Mesendoderm (in vitro differentiated cells): Measurements from ENCODE around the gene EFHC2.
A peak's percentile ranks its signal among the peaks of the same experiment; 100 is the strongest.
"Not testable (repeated sequence)": the region's sequence is repeated elsewhere in the genome, so short reads cannot be mapped to it uniquely, and the experiment has no call there.

ENCODE experiments used
- DNase-seq: peaks from one replicate; pipeline ENCODE4 v3.0.0; 2013
- H2AK5ac ChIP-seq: 2 replicates; pipeline ENCODE4 v1.6.1; 2013; ENCODE audit warnings: low read length, inconsistent platforms
- H2BK120ac ChIP-seq: 2 replicates; pipeline ENCODE4 v1.6.1; 2013; ENCODE audit warnings: low read depth, mild to moderate bottlenecking, low read length, moderate library complexity, mixed read lengths
- H2BK15ac ChIP-seq: replicated peaks from 2 replicates; pipeline ENCODE4 v1.6.1; 2013; ENCODE audit warnings: low read depth, mild to moderate bottlenecking, moderate library complexity
- H2BK5ac ChIP-seq: 2 replicates; pipeline ENCODE4 v1.6.1; 2013; ENCODE audit warnings: low read length, inconsistent platforms
- H3K18ac ChIP-seq: 2 replicates; pipeline ENCODE4 v1.6.1; 2013; ENCODE audit warnings: mild to moderate bottlenecking, low read length, mixed read lengths
- H3K23ac ChIP-seq: one replicate; pipeline ENCODE4 v1.6.1; 2013; ENCODE audit warnings: low read length
- H3K27ac ChIP-seq: 2 replicates; pipeline ENCODE4 v1.5.1; 2013; ENCODE audit warnings: low read depth, mild to moderate bottlenecking, inconsistent platforms, low read length, moderate library complexity
- H3K27me3 ChIP-seq: 2 replicates; pipeline ENCODE4 v1.6.1; 2013; ENCODE audit warnings: low read length, control low read depth, mild to moderate bottlenecking, inconsistent platforms; ENCODE audit not compliant: insufficient read depth, poor library complexity
- H3K36me3 ChIP-seq: 2 replicates; pipeline ENCODE4 v1.6.1; 2013; ENCODE audit warnings: low read length, inconsistent platforms; ENCODE audit not compliant: control insufficient read depth, insufficient read depth
- H3K4ac ChIP-seq: one replicate; pipeline ENCODE4 v1.6.1; 2013; ENCODE audit warnings: low read depth, mild to moderate bottlenecking, low read length, moderate library complexity
- H3K4me1 ChIP-seq: 2 replicates; pipeline ENCODE4 v1.6.1; 2013; ENCODE audit warnings: low read depth, low read length, inconsistent platforms; ENCODE audit not compliant: control insufficient read depth
- H3K4me2 ChIP-seq: 2 replicates; pipeline ENCODE4 v1.6.1; 2013; ENCODE audit warnings: low read length
- H3K4me3 ChIP-seq: 2 replicates; pipeline ENCODE4 v1.5.1; 2013; ENCODE audit warnings: mild to moderate bottlenecking, low read length
- H3K56ac ChIP-seq: one replicate; pipeline ENCODE4 v1.6.1; 2013; ENCODE audit warnings: low read length
- H3K79me1 ChIP-seq: 2 replicates; pipeline ENCODE4 v1.6.1; 2013; ENCODE audit warnings: low read length, inconsistent platforms
- H3K79me2 ChIP-seq: 2 replicates; pipeline ENCODE4 v1.6.1; 2013; ENCODE audit warnings: mild to moderate bottlenecking, low read length; ENCODE audit not compliant: control insufficient read depth, insufficient read depth
- H3K9ac ChIP-seq: 2 replicates; pipeline ENCODE4 v1.6.1; 2013; ENCODE audit warnings: low read length, inconsistent platforms
- H4K5ac ChIP-seq: one replicate; pipeline ENCODE4 v1.6.1; 2013; ENCODE audit warnings: low read length
- H4K8ac ChIP-seq: one replicate; pipeline ENCODE4 v1.6.1; 2013; ENCODE audit warnings: low read depth, mild to moderate bottlenecking, control low read depth, low read length, moderate library complexity
- WGBS: extraction: QIAGEN DNeasy Blood & Tissue Kit; methylation state at CpG from one replicate; pipeline ENCODE4 v1.1.7; 2013; ENCODE audit warnings: low lambda C conversion rate, missing lambda C conversion rate; ENCODE audit not compliant: insufficient coverage; ENCODE audit errors: extremely low coverage; 5-methylcytosine and 5-hydroxymethylcytosine counted together

Gene EFHC2

GRCh38 chrX:44218465-44218864, 125.0 kb downstream of the EFHC2 start:
- WGBS = no CpG with 5 or more reads among the region's 3 CpGs
- H3K79me2 ChIP-seq = no peaks in the 10 kb centered on the region

GRCh38 chrX:44216171-44216570, 127.3 kb downstream of the EFHC2 start:
- Histone ChIP-seq H2BK15ac (no peak overlapping the region), H4K8ac (no peak overlapping the region), H3K4ac (no peak overlapping the region), H3K23ac (no peak overlapping the region), H3K27me3 (no peaks in the 10 kb centered on the region), H3K79me1 (no peaks in the 10 kb centered on the region), H3K4me1 (no peaks in the 10 kb centered on the region), H3K79me2 (no peaks in the 10 kb centered on the region), H2BK5ac (no peak overlapping the region), H3K4me3 (no peak overlapping the region), H3K56ac (no peak overlapping the region), H3K27ac (no peak overlapping the region), H2AK5ac (no peak overlapping the region), H2BK120ac (no peak overlapping the region), H3K36me3 (no peaks in the 10 kb centered on the region), H3K9ac (no peak overlapping the region), H3K18ac (no peak overlapping the region), H3K4me2 (no peak overlapping the region), H4K5ac (no peak overlapping the region)
- no peak for DNase-seq
- no CpG with 5 or more reads among the region's 3 CpGs for WGBS

More at GRCh38 chrX:44218465-44218864, 125.0 kb downstream of the EFHC2 start:
- no peak overlapping the region for H3K4me2 ChIP-seq
- H3K4me1 ChIP-seq = no peaks in the 10 kb centered on the region
- H3K18ac ChIP-seq = no peak overlapping the region
- H2BK15ac ChIP-seq = no peak overlapping the region
- no peak overlapping the region for H2AK5ac ChIP-seq
- no peak overlapping the region for H2BK5ac ChIP-seq
- H3K79me1 ChIP-seq = no peaks in the 10 kb centered on the region
- H4K5ac ChIP-seq = no peak overlapping the region
- no peak overlapping the region for H3K27ac ChIP-seq
- no peak overlapping the region for H3K9ac ChIP-seq
- no peak overlapping the region for H2BK120ac ChIP-seq
- no peak overlapping the region for H3K23ac ChIP-seq
- H4K8ac ChIP-seq = no peak overlapping the region
- no peaks in the 10 kb centered on the region for H3K27me3 ChIP-seq
- no peak overlapping the region for H3K4ac ChIP-seq
- no peak overlapping the region for H3K4me3 ChIP-seq
- no peaks in the 10 kb centered on the region for H3K36me3 ChIP-seq
- DNase-seq = no peak
- H3K56ac ChIP-seq = no peak overlapping the region

- H3K23ac ChIP-seq = no peak overlapping the region
- H3K4ac ChIP-seq = no peak overlapping the region
- no peaks in the 10 kb centered on the region for H3K79me1 ChIP-seq
- H3K79me2 ChIP-seq = no peaks in the 10 kb centered on the region
- H3K4me2 ChIP-seq = no peak overlapping the region
- H3K4me3 ChIP-seq = no peak overlapping the region
- H3K27ac ChIP-seq = no peak overlapping the region
- no peak overlapping the region for H3K56ac ChIP-seq
- peak; percentile 19 for DNase-seq
- H2BK5ac ChIP-seq = no peak overlapping the region
- WGBS = no CpG with 5 or more reads among the region's 1 CpG
- H4K5ac ChIP-seq = no peak overlapping the region
- H3K9ac ChIP-seq = no peak overlapping the region
- no peaks in the 10 kb centered on the region for H3K27me3 ChIP-seq
- H2BK15ac ChIP-seq = no peak overlapping the region
- H3K18ac ChIP-seq = no peak overlapping the region
- no peak overlapping the region for H2AK5ac ChIP-seq
- no peak overlapping the region for H2BK120ac ChIP-seq
- no peaks in the 10 kb centered on the region for H3K4me1 ChIP-seq
- H3K36me3 ChIP-seq = no peaks in the 10 kb centered on the region
- no peak overlapping the region for H4K8ac ChIP-seq
Measured at GRCh38 chrX:44203791-44204190, 139.7 kb downstream of the EFHC2 start.

GRCh38 chrX:44202596-44202995, 140.9 kb downstream of the EFHC2 start:
- no peak for DNase-seq
- Histone ChIP-seq H2AK5ac (no peak overlapping the region), H3K56ac (no peak overlapping the region), H4K8ac (no peak overlapping the region), H3K4me1 (no peaks in the 10 kb centered on the region), H3K27ac (no peak overlapping the region), H3K4me2 (no peak overlapping the region), H3K79me1 (no peaks in the 10 kb centered on the region), H2BK5ac (no peak overlapping the region), H3K79me2 (no peaks in the 10 kb centered on the region), H3K4ac (no peak overlapping the region), H3K4me3 (no peak overlapping the region), H3K9ac (no peak overlapping the region), H3K27me3 (no peaks in the 10 kb centered on the region), H4K5ac (no peak overlapping the region), H3K36me3 (no peaks in the 10 kb centered on the region), H3K23ac (no peak overlapping the region), H3K18ac (no peak overlapping the region), H2BK120ac (no peak overlapping the region), H2BK15ac (no peak overlapping the region)
- no CpG with 5 or more reads among the region's 2 CpGs for WGBS

- Histone ChIP-seq H3K23ac (no peak overlapping the region), H3K9ac (no peak overlapping the region), H3K4me3 (no peak overlapping the region), H2BK15ac (no peak overlapping the region), H3K4ac (no peak overlapping the region), H3K4me1 (no peaks in the 10 kb centered on the region), H3K4me2 (no peak overlapping the region), H2BK120ac (no peak overlapping the region), H3K18ac (no peak overlapping the region), H3K27ac (no peak overlapping the region), H4K5ac (no peak overlapping the region), H2AK5ac (no peak overlapping the region), H3K36me3 (no peaks in the 10 kb centered on the region), H3K79me1 (no peaks in the 10 kb centered on the region), H3K79me2 (no peaks in the 10 kb centered on the region), H2BK5ac (no peak overlapping the region), H3K56ac (no peak overlapping the region), H3K27me3 (no peaks in the 10 kb centered on the region), H4K8ac (no peak overlapping the region)
- DNase-seq = no peak
- WGBS = no CpG with 5 or more reads among the region's 2 CpGs
Measured at GRCh38 chrX:44189116-44189515, 154.4 kb downstream of the EFHC2 start.

GRCh38 chrX:44187915-44188314, 155.6 kb downstream of the EFHC2 start:
- H2BK5ac ChIP-seq, H3K27ac ChIP-seq, H3K18ac ChIP-seq, H3K4me1 ChIP-seq, H3K36me3 ChIP-seq, H3K4me2 ChIP-seq, H3K79me1 ChIP-seq, H4K8ac ChIP-seq, H3K23ac ChIP-seq, H3K27me3 ChIP-seq, H2AK5ac ChIP-seq, H3K79me2 ChIP-seq, H3K9ac ChIP-seq, H3K4ac ChIP-seq, H2BK120ac ChIP-seq, H3K56ac ChIP-seq, H2BK15ac ChIP-seq, H4K5ac ChIP-seq, H3K4me3 ChIP-seq: not testable (repeated sequence)
- DNase-seq = peak; percentile 34
- no CpG with 5 or more reads among the region's 5 CpGs for WGBS
